ENCODE results near the gene IRF7. TPM values are rescaled to one million over a fixed set of nuclear protein-coding genes. Genes with fewer than 3 reads are reported as not detected.

The IRF7 gene
- total RNA-seq, 2 experiments from 2014 or later = 146 to 267 TPM

GRCh38 chr11:586376-587316 is 29.1 kb downstream of the IRF7 start:
- peaks cover 54% of the 10 kb centered on the region for H3K36me3 Mint-ChIP-seq
- H3K4me1 Mint-ChIP-seq = peaks cover 42% of the 10 kb centered on the region
- no peaks in the 10 kb centered on the region for H3K9me3 Mint-ChIP-seq (ENCODE audit: low read depth)
- no peaks in the 10 kb centered on the region for H3K27me3 Mint-ChIP-seq
- DNase-seq (no peak), ATAC-seq (no peak)
- H3K4me3 Mint-ChIP-seq = no peak overlapping the region
- peak overlapping the region; percentile 100 for H3K27ac Mint-ChIP-seq
- CTCF ChIA-PET = interaction anchor here (1.0 to 1.9 kb wide), 5 partner anchors 9 to 178 kb away, joined by 3 to 6 read pairs (median 3); no protein-coding TSS in a partner anchor

DNA sequence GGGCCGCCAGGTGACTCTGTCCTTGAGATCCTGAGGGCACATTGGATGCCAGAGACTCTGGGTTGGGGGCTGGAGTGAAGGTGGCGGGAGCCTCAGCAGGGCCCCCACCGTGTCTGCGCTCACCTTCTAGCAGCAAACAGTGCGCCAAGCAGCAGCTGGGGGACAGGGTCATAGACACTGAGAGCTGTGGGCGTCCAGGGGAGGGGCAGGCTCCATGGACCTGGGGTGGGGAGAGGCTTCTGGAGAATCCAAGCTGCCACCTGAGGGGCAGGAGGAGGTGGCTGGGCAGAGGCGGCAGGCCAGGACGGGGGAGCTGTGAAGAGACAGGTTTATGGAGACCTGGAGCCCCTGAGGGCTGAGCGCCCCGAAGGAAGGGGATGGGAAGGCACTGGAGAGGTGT is 31.5 kb downstream of the IRF7 start:
- no peaks in the 10 kb centered on the region for H3K27me3 Mint-ChIP-seq
- H3K36me3 Mint-ChIP-seq = peaks cover 44% of the 10 kb centered on the region
- H3K4me1 Mint-ChIP-seq = peaks cover 49% of the 10 kb centered on the region
- no peak overlapping the region for H3K27ac Mint-ChIP-seq
- CTCF ChIA-PET = interaction anchor here (0.7 kb wide), 2 partner anchors 65 to 81 kb away, joined by 4 to 5 read pairs; no protein-coding TSS in a partner anchor
- H3K9me3 Mint-ChIP-seq (ENCODE audit: low read depth) = no peaks in the 10 kb centered on the region
- ATAC-seq = no peak
- DNase-seq = no peak
- no peak overlapping the region for H3K4me3 Mint-ChIP-seq

- no peak for DNase-seq
- no peaks in the 10 kb centered on the region for H3K9me3 Mint-ChIP-seq (ENCODE audit: low read depth)
- CTCF ChIA-PET = no interaction called here
- peaks cover 47% of the 10 kb centered on the region for H3K4me1 Mint-ChIP-seq
- no peak overlapping the region for H3K27ac Mint-ChIP-seq
- ATAC-seq = no peak
- H3K27me3 Mint-ChIP-seq = no peaks in the 10 kb centered on the region
- peaks cover 34% of the 10 kb centered on the region for H3K36me3 Mint-ChIP-seq
- no peak overlapping the region for H3K4me3 Mint-ChIP-seq
These were observed 34.0 kb downstream of the IRF7 start for GRCh38 chr11:581752-582151.

- ATAC-seq = no peak
- H3K4me1 Mint-ChIP-seq = peaks cover 42% of the 10 kb centered on the region
- no peak for DNase-seq
- H3K9me3 Mint-ChIP-seq (ENCODE audit: low read depth) = no peaks in the 10 kb centered on the region
- H3K27ac Mint-ChIP-seq = peak overlapping the region; percentile 21
- H3K36me3 Mint-ChIP-seq = peaks cover 32% of the 10 kb centered on the region
- CTCF ChIA-PET = interaction anchor here (0.7 kb wide), 1 partner anchor 115 kb away, joined by 3 read pairs; no protein-coding TSS in a partner anchor
- no peaks in the 10 kb centered on the region for H3K27me3 Mint-ChIP-seq
- no peak overlapping the region for H3K4me3 Mint-ChIP-seq
These were observed 34.4 kb downstream of the IRF7 start for GRCh38 chr11:581342-581741.

DNA sequence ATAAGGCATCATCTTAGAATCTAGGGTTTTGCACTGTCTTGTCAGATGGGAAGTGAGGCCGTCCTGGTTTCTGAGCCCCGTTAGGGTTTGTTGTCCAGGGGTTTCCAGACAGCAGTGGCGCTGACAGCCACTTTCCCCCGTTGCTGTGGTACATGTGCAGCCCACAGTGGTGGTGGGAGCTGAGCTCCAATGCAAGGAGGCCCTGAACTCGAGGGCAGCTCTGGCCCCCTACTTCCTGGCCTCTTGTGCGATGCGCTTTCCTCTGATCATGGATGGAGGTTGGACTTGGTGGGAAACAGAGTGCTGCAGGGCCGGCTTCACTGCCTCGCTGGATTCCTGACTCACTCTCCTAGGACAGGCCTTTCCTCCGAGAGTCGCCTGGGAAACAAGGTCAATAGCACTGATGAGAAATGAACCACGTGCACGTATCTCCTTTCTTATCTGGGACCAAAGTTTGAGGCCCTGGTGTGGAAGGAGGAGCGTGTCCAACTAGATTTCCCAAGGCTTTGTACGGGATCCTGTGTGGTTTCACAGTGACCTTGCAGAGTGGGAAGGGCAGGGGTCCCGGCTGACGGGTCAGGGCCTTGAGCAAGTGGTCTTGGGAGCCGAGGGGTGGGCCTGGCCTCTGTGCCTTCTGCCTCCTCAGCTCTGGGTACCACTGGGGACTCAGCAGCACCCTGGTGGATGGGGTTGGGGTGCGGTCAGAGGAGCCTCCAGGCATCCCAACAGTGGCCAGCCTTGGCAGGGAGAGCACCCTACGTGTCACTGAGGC is 35.7 kb downstream of the IRF7 start:
- ATAC-seq = no peak

DNA sequence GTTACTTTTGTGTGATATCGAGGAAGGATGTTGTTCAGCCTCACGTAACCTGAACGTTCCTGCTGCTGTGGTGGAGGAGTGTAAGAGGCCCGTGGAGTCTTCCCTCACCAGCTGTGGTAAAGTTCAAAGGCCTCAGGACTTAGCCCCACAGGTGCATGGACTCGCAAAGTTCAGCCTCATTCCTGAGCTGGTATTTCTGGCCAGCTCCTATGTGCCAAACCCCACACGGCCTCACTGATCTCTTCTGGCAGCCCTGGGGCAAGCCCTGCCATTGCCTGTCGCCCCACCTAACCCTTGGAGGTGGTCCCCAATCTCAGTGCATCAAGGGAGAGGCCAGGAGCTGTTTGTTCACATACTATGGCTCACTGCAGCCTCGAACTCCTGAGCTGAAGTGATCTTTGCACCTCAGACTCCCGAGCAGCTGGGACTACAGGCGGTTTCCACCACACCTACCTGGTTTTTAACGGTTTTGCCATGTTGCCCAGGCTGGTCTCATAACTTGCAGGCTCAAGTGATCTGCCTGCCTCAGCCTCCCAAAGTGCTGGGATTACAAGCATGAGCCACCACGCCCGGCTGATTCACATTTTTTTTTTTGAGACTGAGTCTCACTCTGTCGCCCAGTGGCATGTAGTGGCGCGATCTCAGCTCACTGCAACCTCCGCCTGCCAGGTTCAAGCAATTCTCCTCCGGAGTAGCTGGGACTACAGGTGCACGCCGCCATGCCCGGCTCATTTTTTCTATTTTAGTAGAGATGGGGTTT is 37.3 kb downstream of the IRF7 start:
- Mint-ChIP-seq H3K9me3 (ENCODE audit: low read depth) (no peaks in the 10 kb centered on the region), H3K4me3 (peak overlapping the region; percentile 85), H3K27me3 (peaks cover 17% of the 10 kb centered on the region), H3K4me1 (peaks cover 50% of the 10 kb centered on the region), H3K36me3 (peaks cover 19% of the 10 kb centered on the region), H3K27ac (peak overlapping the region; percentile 85)
- ATAC-seq (no peak), DNase-seq (no peak)
- CTCF ChIA-PET = interaction anchor here (1.2 to 1.6 kb wide), 3 partner anchors 23 to 170 kb away, joined by 4 read pairs; partner anchors contain the start of gene HRAS

More for the DNA sequence above, 35.7 kb downstream of the IRF7 start:
- no peak overlapping the region for H3K4me3 Mint-ChIP-seq
- no peaks in the 10 kb centered on the region for H3K9me3 Mint-ChIP-seq (ENCODE audit: low read depth)
- DNase-seq = no peak
- peaks cover 3% of the 10 kb centered on the region for H3K27me3 Mint-ChIP-seq
- H3K27ac Mint-ChIP-seq = no peak overlapping the region
- CTCF ChIA-PET = no interaction called here
- peaks cover 40% of the 10 kb centered on the region for H3K4me1 Mint-ChIP-seq
- H3K36me3 Mint-ChIP-seq = peaks cover 28% of the 10 kb centered on the region

DNA sequence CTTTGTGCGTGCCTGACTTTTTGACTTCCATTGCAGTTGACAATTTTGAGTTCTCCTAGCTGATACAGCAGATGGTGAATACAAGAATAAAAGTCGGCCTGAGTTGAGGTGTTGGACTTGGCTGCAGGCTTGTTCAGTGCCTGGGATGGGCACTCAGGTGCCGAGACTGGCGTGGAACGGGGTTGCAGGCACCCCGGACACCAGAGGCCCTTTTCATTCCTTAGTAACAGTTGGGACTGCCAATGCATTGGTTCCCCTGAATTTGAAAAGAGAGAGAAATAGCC is 38.2 kb downstream of the IRF7 start:
- peaks cover 21% of the 10 kb centered on the region for H3K27me3 Mint-ChIP-seq
- no peak for DNase-seq
- H3K36me3 Mint-ChIP-seq = peaks cover 16% of the 10 kb centered on the region
- ATAC-seq = no peak
- peak overlapping the region; percentile 85 for H3K4me3 Mint-ChIP-seq
- CTCF ChIA-PET = interaction anchor here (1.0 to 1.6 kb wide), 4 partner anchors 10 to 171 kb away, joined by 3 to 4 read pairs (median 4); partner anchors contain the start of genes HRAS and LRRC56
- H3K9me3 Mint-ChIP-seq (ENCODE audit: low read depth) = no peaks in the 10 kb centered on the region
- H3K4me1 Mint-ChIP-seq = peaks cover 50% of the 10 kb centered on the region
- H3K27ac Mint-ChIP-seq = peak overlapping the region; percentile 85

DNA sequence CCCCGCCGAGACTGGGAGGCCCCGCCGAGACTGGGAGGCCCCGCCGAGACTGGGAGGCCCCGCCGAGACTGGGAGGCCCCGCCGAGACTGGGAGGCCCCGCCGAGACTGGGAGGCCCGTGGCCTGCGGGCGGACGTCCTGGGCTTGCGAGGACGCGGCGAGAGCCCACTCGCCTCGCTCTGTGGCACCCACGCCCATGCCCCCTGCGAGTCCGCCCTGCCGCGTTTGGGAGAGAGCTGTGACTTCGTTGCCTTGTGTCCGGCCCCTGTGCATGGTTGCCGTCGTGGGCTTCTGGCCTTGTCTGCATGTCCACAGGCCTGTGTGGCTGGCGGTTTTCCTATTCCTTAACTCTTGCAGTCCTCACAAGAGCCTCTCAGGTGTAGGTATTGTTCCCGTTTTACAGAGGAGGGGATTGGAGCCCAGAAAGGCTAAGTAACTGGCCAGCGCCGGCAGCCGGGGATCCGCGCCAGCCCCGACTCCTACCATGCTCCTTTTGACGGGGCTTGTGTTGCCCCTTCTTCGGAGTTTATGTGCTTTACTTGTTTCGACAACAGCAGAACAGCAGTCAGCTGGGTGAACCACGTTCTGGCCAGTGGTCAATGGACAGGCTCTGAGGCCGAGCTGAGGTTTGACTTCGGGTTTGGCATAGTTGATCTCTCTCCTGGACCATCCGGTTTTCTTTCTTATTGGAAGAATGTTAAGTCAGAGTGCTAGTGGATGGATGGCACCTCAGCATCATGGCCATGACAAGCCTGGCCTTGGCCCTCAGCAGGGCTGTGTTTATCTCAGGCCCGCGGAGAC is 38.7 kb downstream of the IRF7 start:
- Mint-ChIP-seq H3K27me3 (peaks cover 21% of the 10 kb centered on the region), H3K4me1 (peaks cover 50% of the 10 kb centered on the region), H3K9me3 (ENCODE audit: low read depth) (no peaks in the 10 kb centered on the region), H3K4me3 (peak overlapping the region; percentile 85), H3K27ac (peak overlapping the region; percentile 85), H3K36me3 (peaks cover 12% of the 10 kb centered on the region)
- ATAC-seq = no peak
- DNase-seq = no peak
- CTCF ChIA-PET = interaction anchor here (0.6 to 1.6 kb wide), 5 partner anchors 11 to 171 kb away, joined by 3 to 4 read pairs (median 3); partner anchors contain the start of genes HRAS and LRRC56

GRCh38 chr11:575996-576768 is 39.6 kb downstream of the IRF7 start, which contains the start of gene PHRF1:
Gene PHRF1, plus strand, starts transcription at chr11:576470. Its CDS starts 5,043 bp downstream, at chr11:581513.
- Mint-ChIP-seq H3K36me3 (peaks cover 8% of the 10 kb centered on the region), H3K4me3 (peak within 1 kb of the TSS; percentile 85), H3K27me3 (peaks cover 21% of the 10 kb centered on the region), H3K4me1 (peaks cover 47% of the 10 kb centered on the region), H3K27ac (peak within 1 kb of the TSS; percentile 98), H3K9me3 (ENCODE audit: low read depth) (no peaks in the 10 kb centered on the region)
- CTCF ChIA-PET = interaction anchor here (0.6 to 2.7 kb wide), 9 partner anchors 10 to 151 kb away, joined by 3 to 12 read pairs (median 6); partner anchors contain the start of genes DEAF1 and TMEM80
- peak; percentile 96 for DNase-seq
- ATAC-seq = peak; percentile 87

GRCh38 chr11:575313-575995 is 40.3 kb downstream of the IRF7 start:
- peak overlapping the region; percentile 47 for H3K27ac Mint-ChIP-seq
- H3K4me1 Mint-ChIP-seq = peaks cover 45% of the 10 kb centered on the region
- H3K9me3 Mint-ChIP-seq (ENCODE audit: low read depth) = no peaks in the 10 kb centered on the region
- peaks cover 7% of the 10 kb centered on the region for H3K36me3 Mint-ChIP-seq
- CTCF ChIA-PET = interaction anchor here (0.7 to 2.7 kb wide), 8 partner anchors 9 to 151 kb away, joined by 3 to 12 read pairs (median 6); partner anchors contain the start of genes DEAF1 and TMEM80
- ATAC-seq (peak; percentile 53), DNase-seq (no peak)
- peak overlapping the region; percentile 77 for H3K4me3 Mint-ChIP-seq
- peaks cover 21% of the 10 kb centered on the region for H3K27me3 Mint-ChIP-seq

Data from activated CD8-positive, alpha-beta memory T cell treated with anti-CD3 and anti-CD28 coated beads, Interleukin-2, amount 10 ng/mL, durations not matched to agents 7 days and 5 days (primary cell).